ENCODE data around the gene CYP2A13. TPM values are rescaled to one million over a fixed set of nuclear protein-coding genes. Genes with fewer than 3 reads are reported as not detected.

Gene CYP2A13
- total and polyA plus RNA-seq, 2 experiments from 2014 or later: 0.27 to 0.35 TPM

DNA sequence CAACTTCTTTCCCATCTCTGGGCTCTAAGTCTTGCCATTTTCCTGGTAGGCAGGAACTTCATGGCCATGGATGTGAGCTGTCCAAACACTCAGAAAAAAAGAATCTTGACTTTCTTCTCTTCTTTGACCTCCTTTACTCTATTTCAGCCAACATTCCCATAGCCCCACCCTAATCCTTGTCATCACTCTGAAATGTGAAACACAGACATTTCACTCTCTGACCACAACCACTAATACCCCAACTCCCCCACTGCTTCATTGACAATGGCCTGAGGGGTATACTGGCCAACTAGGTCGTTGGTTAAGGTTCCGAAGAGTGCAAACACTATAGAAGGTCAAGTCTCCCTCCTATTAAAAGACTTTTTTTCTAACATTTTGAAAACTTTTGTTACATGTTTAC, 4.7 kb upstream of the CYP2A13 start:
- H2AFZ ChIP-seq: no peak overlapping the region
- H3K4me3 ChIP-seq: no peak overlapping the region
- H3F3A ChIP-seq (replicated peaks; ENCODE audit: low read depth): no peaks in the 10 kb centered on the region
- Mint-ChIP-seq H3K4me1 (no peaks in the 10 kb centered on the region), H3K27me3 (ENCODE audit: insufficient read depth, low read depth, poor library complexity) (peaks cover 7% of the 10 kb centered on the region), H3K36me3 (ENCODE audit: low read depth) (peaks cover 9% of the 10 kb centered on the region; the same call in 1 of the 3 replicates), H3K9me3 (peaks cover 30% of the 10 kb centered on the region), H3K27ac (no peak overlapping the region), H3K4me3 (no peak overlapping the region)
- no peaks in the 10 kb centered on the region for H3K36me3 ChIP-seq (ENCODE audit: insufficient read depth)
- H3K9me2 ChIP-seq (ENCODE audit: insufficient read depth): peaks cover 15% of the 10 kb centered on the region
- ATAC-seq: no peak
- H3K4me1 ChIP-seq (ENCODE audit: insufficient read depth): no peaks in the 10 kb centered on the region
- H3K27me3 ChIP-seq (ENCODE audit: insufficient read depth): peaks cover 8% of the 10 kb centered on the region; the same call in 1 of the 2 replicates
- DNase-seq (ENCODE audit: low spot score): no peak
- no peak overlapping the region for H3K27ac ChIP-seq (ENCODE audit: low read depth)
- no peak overlapping the region for H3K4me2 ChIP-seq
- no peak for TF ChIP-seq STAT1 (IDR thresholded peaks at IDR 0.05; ENCODE audit: unreplicated experiment)
- TF ChIP-seq ZNF331 (CRISPR knock-in tag; IDR thresholded peaks at IDR 0.05; ENCODE audit: low read depth): no peak
- no peak for TF ChIP-seq EZH2 (IDR thresholded peaks at IDR 0.05; ENCODE audit: low read depth, unreplicated experiment)
- TF ChIP-seq CREB1 (CRISPR knock-in tag; IDR thresholded peaks at IDR 0.05; ENCODE audit: low read depth): no peak
- TF ChIP-seq ZNF114 (CRISPR knock-in tag; IDR thresholded peaks at IDR 0.05): no peak
- TF ChIP-seq JUNB (IDR thresholded peaks at IDR 0.05; ENCODE audit: unreplicated experiment): no peak
- TF ChIP-seq, protein P1, sequence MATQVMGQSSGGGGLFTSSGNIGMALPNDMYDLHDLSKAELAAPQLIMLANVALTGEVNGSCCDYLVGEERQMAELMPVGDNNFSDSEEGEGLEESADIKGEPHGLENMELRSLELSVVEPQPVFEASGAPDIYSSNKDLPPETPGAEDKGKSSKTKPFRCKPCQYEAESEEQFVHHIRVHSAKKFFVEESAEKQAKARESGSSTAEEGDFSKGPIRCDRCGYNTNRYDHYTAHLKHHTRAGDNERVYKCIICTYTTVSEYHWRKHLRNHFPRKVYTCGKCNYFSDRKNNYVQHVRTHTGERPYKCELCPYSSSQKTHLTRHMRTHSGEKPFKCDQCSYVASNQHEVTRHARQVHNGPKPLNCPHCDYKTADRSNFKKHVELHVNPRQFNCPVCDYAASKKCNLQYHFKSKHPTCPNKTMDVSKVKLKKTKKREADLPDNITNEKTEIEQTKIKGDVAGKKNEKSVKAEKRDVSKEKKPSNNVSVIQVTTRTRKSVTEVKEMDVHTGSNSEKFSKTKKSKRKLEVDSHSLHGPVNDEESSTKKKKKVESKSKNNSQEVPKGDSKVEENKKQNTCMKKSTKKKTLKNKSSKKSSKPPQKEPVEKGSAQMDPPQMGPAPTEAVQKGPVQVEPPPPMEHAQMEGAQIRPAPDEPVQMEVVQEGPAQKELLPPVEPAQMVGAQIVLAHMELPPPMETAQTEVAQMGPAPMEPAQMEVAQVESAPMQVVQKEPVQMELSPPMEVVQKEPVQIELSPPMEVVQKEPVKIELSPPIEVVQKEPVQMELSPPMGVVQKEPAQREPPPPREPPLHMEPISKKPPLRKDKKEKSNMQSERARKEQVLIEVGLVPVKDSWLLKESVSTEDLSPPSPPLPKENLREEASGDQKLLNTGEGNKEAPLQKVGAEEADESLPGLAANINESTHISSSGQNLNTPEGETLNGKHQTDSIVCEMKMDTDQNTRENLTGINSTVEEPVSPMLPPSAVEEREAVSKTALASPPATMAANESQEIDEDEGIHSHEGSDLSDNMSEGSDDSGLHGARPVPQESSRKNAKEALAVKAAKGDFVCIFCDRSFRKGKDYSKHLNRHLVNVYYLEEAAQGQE (IDR thresholded peaks at IDR 0.05; ENCODE audit: unreplicated experiment): no peak
- no peak for TF ChIP-seq NANOG (IDR thresholded peaks at IDR 0.05; ENCODE audit: borderline replicate concordance)
- no peak for TF ChIP-seq CTCF (conservative IDR thresholded peaks at IDR 0.05; ENCODE audit: low read depth in 2 of 2)
- TF ChIP-seq POLR2AphosphoS5 (IDR thresholded peaks at IDR 0.05; ENCODE audit: low read depth): no peak
- no peak for TF ChIP-seq ZNF462 (CRISPR knock-in tag; IDR thresholded peaks at IDR 0.05)
- no peaks in the 10 kb centered on the region for H4K20me1 ChIP-seq (replicated peaks; ENCODE audit: insufficient read depth)
- no peaks in the 10 kb centered on the region for H3K79me2 ChIP-seq (replicated peaks; ENCODE audit: insufficient read depth)

Measured in GM23338 (cell line).